SK-N-SH (cell line): ENCODE results near the gene SDR9C7. TPM values are rescaled to one million over a fixed set of nuclear protein-coding genes. Genes with fewer than 3 reads are reported as not detected.
"Not testable (repeated sequence)": the region's sequence is repeated elsewhere in the genome, so short reads cannot be mapped to it uniquely, and the experiment has no call there.

ENCODE experiments used
- CTCF ChIA-PET: fragments of 300-600, 350-600 bp; formaldehyde crosslinking; extraction: SDS; loops from one replicate; lab custom pipeline; 2021; lab: Yijun Ruan, JAX
- POLR2A ChIA-PET: fragments of 350-600 bp; sonication (Branson Sonifier 250); formaldehyde crosslinking; extraction: SDS; loops from one replicate; lab custom pipeline; 2020; ENCODE audit warnings: antibody characterized with exemption, inconsistent platforms; lab: Yijun Ruan, JAX
- DNase-seq: peaks from one replicate; pipeline ENCODE4 v3.0.0; 2012
- H2AFZ ChIP-seq: fragments of 200-600 bp; sonication (generic); 2 replicates; pipeline ENCODE4 v1.8.1; 2016; ENCODE audit warnings: antibody characterized with exemption, mild to moderate bottlenecking, low read depth
- H3F3A ChIP-seq: fragments of 200-600 bp; sonication (generic); replicated peaks from 2 replicates; pipeline ENCODE3; 2016; ENCODE audit warnings: antibody characterized with exemption, mild to moderate bottlenecking; ENCODE audit not compliant: insufficient read depth
- H3K27ac ChIP-seq, 2 experiments: fragments of 200-500 bp in 1 of 2; fragments of 200-600 bp in 1 of 2; sonication (Bioruptor generic) in 1 of 2; sonication (generic), shearing (Covaris generic) in 1 of 2; 2 replicates each; pipeline versions ENCODE4 v1.5.1 to v1.6.1; 2014 to 2016; ENCODE audit warnings: low read depth in 2 of 2, inconsistent platforms in 1 of 2, low read length in 1 of 2, mild to moderate bottlenecking in 1 of 2, mixed read lengths in 1 of 2
- H3K27me3 ChIP-seq: fragments of 200-600 bp; sonication (generic), shearing (Covaris generic); 2 replicates; pipeline ENCODE4 v1.6.1; 2016; ENCODE audit warnings: mixed run types; ENCODE audit not compliant: insufficient read depth
- H3K36me3 ChIP-seq, 2 experiments: fragments of 200-500 bp in 1 of 2; fragments of 200-600 bp in 1 of 2; sonication (Bioruptor generic) in 1 of 2; sonication (generic) in 1 of 2; replicated peaks in 1 of 2; 2 replicates each; pipeline versions ENCODE3 to v1.5.1; 2014 to 2016; ENCODE audit warnings: low read length in 1 of 2, mild to moderate bottlenecking in 1 of 2; ENCODE audit not compliant: insufficient read depth in 2 of 2, control insufficient read depth in 1 of 2
- H3K4me1 ChIP-seq, 2 experiments: fragments of 200-500 bp in 1 of 2; fragments of 200-600 bp in 1 of 2; sonication (Bioruptor generic) in 1 of 2; sonication (generic), shearing (Covaris generic) in 1 of 2; 2 replicates each; pipeline versions ENCODE4 v1.5.1 to v1.6.1; 2014 to 2016; ENCODE audit warnings: low read depth in 1 of 2, low read length in 1 of 2, mixed run types in 1 of 2; ENCODE audit not compliant: insufficient read depth in 2 of 2, control insufficient read depth in 1 of 2
- H3K4me2 ChIP-seq: fragments of 200-600 bp; sonication (generic), shearing (Covaris generic); 2 replicates; pipeline ENCODE4 v1.6.1; 2017; ENCODE audit warnings: mixed run types
- H3K4me3 ChIP-seq, 2 experiments: fragments of 200-500 bp in 1 of 2; fragments of 200-600 bp in 1 of 2; sonication (Bioruptor generic) in 1 of 2; sonication (generic), shearing (Covaris generic) in 1 of 2; 2 replicates each; pipeline versions ENCODE4 v1.5.1 to v1.8.1; 2014 to 2016; ENCODE audit warnings: low read depth in 2 of 2, inconsistent platforms in 1 of 2, low read length in 1 of 2, mild to moderate bottlenecking in 1 of 2, mixed read lengths in 1 of 2, moderate library complexity in 1 of 2
- H3K79me2 ChIP-seq: fragments of 200-600 bp; sonication (generic); 2 replicates; pipeline ENCODE4 v1.8.1; 2017; ENCODE audit warnings: mild to moderate bottlenecking; ENCODE audit not compliant: insufficient read depth
- H3K9ac ChIP-seq: fragments of 200-600 bp; sonication (generic); 2 replicates; pipeline ENCODE4 v1.6.1; 2017; ENCODE audit warnings: mixed run types
- H3K9me2 ChIP-seq: fragments of 200-600 bp; sonication (generic); 2 replicates; pipeline ENCODE4 v1.6.1; 2017; ENCODE audit warnings: mixed run types
- H3K9me3 ChIP-seq: fragments of 200-600 bp; sonication (generic); 2 replicates; pipeline ENCODE4 v1.6.1; 2017; ENCODE audit warnings: mixed run types, mild to moderate bottlenecking, moderate library complexity
- H4K20me1 ChIP-seq: fragments of 200-600 bp; sonication (generic); 2 replicates; pipeline ENCODE4 v1.6.1; 2017; ENCODE audit warnings: mild to moderate bottlenecking, mixed run types; ENCODE audit not compliant: insufficient read depth
- CHD2 ChIP-seq: fragments of 150-350 bp; IDR thresholded peaks from 2 replicates; pipeline ENCODE4 v1.6.1; 2018; ENCODE audit warnings: low read length; ENCODE audit not compliant: partially characterized antibody
- ELF1 ChIP-seq: IDR thresholded peaks from 2 replicates; pipeline ENCODE4 v1.4.0; 2012
- EZH2phosphoT487 ChIP-seq: fragments of 200-600 bp; sonication (generic); IDR thresholded peaks from 2 replicates; pipeline ENCODE4 v1.6.1; 2017; ENCODE audit warnings: low read depth, mixed run types, mild to moderate bottlenecking, antibody characterized with exemption, moderate library complexity, borderline replicate concordance
- JUND ChIP-seq: IDR thresholded peaks from 2 replicates; pipeline ENCODE4 v1.4.0; 2012
- MXI1 ChIP-seq: IDR thresholded peaks from 2 replicates; pipeline ENCODE4 v1.6.1; 2012; ENCODE audit warnings: mild to moderate bottlenecking, low read depth, low read length, improper control_type of control experiment
- NFIC ChIP-seq: IDR thresholded peaks from 2 replicates; pipeline ENCODE4 v1.4.0; 2012; ENCODE audit warnings: borderline replicate concordance
- RAD21 ChIP-seq: IDR thresholded peaks from 2 replicates; pipeline ENCODE4 v1.6.1; 2012; ENCODE audit warnings: mild to moderate bottlenecking, low read length
- RXRA ChIP-seq: IDR thresholded peaks from 2 replicates; pipeline ENCODE4 v1.4.0; 2012; ENCODE audit warnings: low read depth, mild to moderate bottlenecking, borderline replicate concordance
- SMC3 ChIP-seq: IDR thresholded peaks from 2 replicates; pipeline ENCODE4 v1.6.1; 2012; ENCODE audit warnings: low read depth, low read length, improper control_type of control experiment
- WGBS: methylation state at CpG from one replicate; pipeline ENCODE4 v1.1.6; 2017; ENCODE audit warnings: low lambda C conversion rate; 5-methylcytosine and 5-hydroxymethylcytosine counted together
- polyA plus RNA-seq, 3 experiments: library from polyadenylated mRNA; depleted of rRNA; stranded (reverse); fragments of >200 nt; gene quantifications; 2 replicates each; pipeline ENCODE4 v1.2.3, GENCODE V29; 2012
- TF ChIP-seq, protein P1 (sequence below): IDR thresholded peaks from 2 replicates; pipeline ENCODE4; 2012
- TF ChIP-seq, protein P2 (sequence below): fragments of 200-600 bp; sonication (generic); IDR thresholded peaks from 2 replicates; pipeline ENCODE4 v1.6.1; 2017; ENCODE audit warnings: antibody characterized with exemption, mild to moderate bottlenecking, moderate library complexity

The SDR9C7 gene
- polyA plus RNA-seq, 1 of the 3 experiments (the other 2 are of a cell fraction), result not detected

DNA sequence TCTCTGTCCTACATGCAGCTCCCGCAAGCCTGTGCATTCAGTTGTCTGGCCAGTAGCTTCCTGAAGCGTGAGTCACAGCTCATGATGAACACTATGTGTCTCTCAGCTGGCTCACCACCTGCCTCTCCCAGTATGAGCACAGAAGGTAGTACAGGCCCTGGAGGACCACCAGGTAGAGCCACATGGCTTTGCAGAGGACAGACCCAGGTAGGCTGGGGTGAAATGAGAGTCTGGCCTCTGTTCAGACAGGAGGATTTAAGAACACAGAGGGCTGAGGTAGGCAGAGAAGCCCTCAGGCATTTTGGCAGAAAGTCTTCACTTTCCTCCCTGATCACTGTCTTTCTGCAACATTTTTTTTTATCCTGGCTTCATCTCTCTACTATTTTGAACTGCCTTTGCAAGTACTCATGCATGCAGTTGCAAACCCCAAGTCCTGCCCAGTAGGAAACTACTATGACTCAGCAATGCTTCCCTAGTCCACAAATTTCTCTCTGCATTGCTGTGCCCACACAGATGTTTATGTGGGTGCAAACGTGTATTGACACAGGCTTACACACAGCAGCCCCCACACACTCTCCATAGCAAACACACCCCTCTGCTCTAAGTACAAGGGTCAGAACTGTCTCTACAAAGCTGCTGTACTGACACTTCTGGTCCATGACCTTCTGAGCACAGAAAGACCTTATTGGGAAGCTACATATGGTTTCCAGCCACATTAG is 7.2 kb upstream of the SDR9C7 start:
- DNase-seq, result no peak
- ChIA-PET POLR2A (no interaction called here), CTCF (no interaction called here)
- H3K9me2 ChIP-seq, result no peaks in the 10 kb centered on the region
- no peak for TF ChIP-seq JUND
- TF ChIP-seq, protein P1, sequence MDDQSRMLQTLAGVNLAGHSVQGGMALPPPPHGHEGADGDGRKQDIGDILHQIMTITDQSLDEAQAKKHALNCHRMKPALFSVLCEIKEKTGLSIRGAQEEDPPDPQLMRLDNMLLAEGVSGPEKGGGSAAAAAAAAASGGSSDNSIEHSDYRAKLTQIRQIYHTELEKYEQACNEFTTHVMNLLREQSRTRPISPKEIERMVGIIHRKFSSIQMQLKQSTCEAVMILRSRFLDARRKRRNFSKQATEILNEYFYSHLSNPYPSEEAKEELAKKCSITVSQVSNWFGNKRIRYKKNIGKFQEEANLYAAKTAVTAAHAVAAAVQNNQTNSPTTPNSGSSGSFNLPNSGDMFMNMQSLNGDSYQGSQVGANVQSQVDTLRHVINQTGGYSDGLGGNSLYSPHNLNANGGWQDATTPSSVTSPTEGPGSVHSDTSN, result no peak
- no peak for TF ChIP-seq ELF1
- TF ChIP-seq, protein P2, sequence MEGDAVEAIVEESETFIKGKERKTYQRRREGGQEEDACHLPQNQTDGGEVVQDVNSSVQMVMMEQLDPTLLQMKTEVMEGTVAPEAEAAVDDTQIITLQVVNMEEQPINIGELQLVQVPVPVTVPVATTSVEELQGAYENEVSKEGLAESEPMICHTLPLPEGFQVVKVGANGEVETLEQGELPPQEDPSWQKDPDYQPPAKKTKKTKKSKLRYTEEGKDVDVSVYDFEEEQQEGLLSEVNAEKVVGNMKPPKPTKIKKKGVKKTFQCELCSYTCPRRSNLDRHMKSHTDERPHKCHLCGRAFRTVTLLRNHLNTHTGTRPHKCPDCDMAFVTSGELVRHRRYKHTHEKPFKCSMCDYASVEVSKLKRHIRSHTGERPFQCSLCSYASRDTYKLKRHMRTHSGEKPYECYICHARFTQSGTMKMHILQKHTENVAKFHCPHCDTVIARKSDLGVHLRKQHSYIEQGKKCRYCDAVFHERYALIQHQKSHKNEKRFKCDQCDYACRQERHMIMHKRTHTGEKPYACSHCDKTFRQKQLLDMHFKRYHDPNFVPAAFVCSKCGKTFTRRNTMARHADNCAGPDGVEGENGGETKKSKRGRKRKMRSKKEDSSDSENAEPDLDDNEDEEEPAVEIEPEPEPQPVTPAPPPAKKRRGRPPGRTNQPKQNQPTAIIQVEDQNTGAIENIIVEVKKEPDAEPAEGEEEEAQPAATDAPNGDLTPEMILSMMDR, result no peak
- no peak for TF ChIP-seq EZH2phosphoT487
- no peak for TF ChIP-seq NFIC
- no peak for TF ChIP-seq SMC3
- no peak for TF ChIP-seq RAD21
- no peak for TF ChIP-seq MXI1
- no peak for TF ChIP-seq CHD2
- TF ChIP-seq RXRA, result no peak
- H4K20me1 ChIP-seq, result no peaks in the 10 kb centered on the region
- H3K27ac ChIP-seq, result no peak overlapping the region
- H3K9me3 ChIP-seq, result no peaks in the 10 kb centered on the region
- no peak overlapping the region for H3K4me3 ChIP-seq
- 0% methylated on average over 1 of the region's 3 CpGs for WGBS
- no peak overlapping the region for H3K9ac ChIP-seq
- no peaks in the 10 kb centered on the region; the same call in 1 of the 2 replicates for H3K27me3 ChIP-seq
- H3F3A ChIP-seq, result no peaks in the 10 kb centered on the region
- H2AFZ ChIP-seq, result no peak overlapping the region
- no peaks in the 10 kb centered on the region for H3K36me3 ChIP-seq
- peak overlapping the region; percentile 44; the same call in 1 of the 2 replicates for H3K4me2 ChIP-seq
- peaks cover 0 to 7% of the 10 kb centered on the region in 2 experiments; a peak in 3 of 4 replicates for H3K4me1 ChIP-seq
- no peaks in the 10 kb centered on the region for H3K79me2 ChIP-seq

DNA sequence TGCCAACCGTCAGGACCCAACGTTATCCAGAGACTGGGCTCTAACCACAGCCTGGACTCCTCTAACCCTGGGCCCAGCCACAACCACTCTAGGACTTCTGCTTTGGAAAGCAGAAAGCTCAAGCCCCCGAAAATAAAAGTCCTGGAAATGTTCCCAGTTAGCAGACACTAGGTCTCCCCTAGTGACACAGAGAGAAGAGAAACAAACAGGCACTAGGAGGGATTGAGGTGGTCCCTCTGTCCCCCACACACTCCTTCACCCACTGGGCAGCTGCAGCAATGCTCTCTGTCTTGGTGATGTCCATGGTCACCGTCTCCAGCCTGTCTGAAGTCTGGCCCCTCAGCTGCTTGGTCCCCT is 6.7 kb upstream of the SDR9C7 start:
- CTCF ChIA-PET, POLR2A ChIA-PET, H3K79me2 ChIP-seq, H3K27ac ChIP-seq, H3K36me3 ChIP-seq, H3K9ac ChIP-seq, H3K27me3 ChIP-seq, DNase-seq, H3K4me1 ChIP-seq, H3F3A ChIP-seq, H3K4me2 ChIP-seq, H3K9me3 ChIP-seq, H3K9me2 ChIP-seq, H2AFZ ChIP-seq, H4K20me1 ChIP-seq, H3K4me3 ChIP-seq: not testable (repeated sequence)
- WGBS, result no CpG with 5 or more reads among the region's 4 CpGs
